Measurements from ENCODE around the gene NPY2R.

NPY2R gene

GRCh38 chr4:155208258-155209054 is at the start of gene NPY2R:
Gene NPY2R, plus strand, starts transcription at chr4:155208636. Its CDS starts 5,304 bp downstream, at chr4:155213940.
- DNase-seq = no peak

GRCh38 chr4:155161357-155161756 is 47.1 kb upstream of the NPY2R start:
- DNase-seq = no peak

GRCh38 chr4:155164718-155165117 is 43.7 kb upstream of the NPY2R start:
- DNase-seq = no peak

GRCh38 chr4:155170569-155170968 is 37.9 kb upstream of the NPY2R start:
- no peak for DNase-seq

GRCh38 chr4:155173371-155173770 is 35.1 kb upstream of the NPY2R start:
- DNase-seq = no peak

GRCh38 chr4:155174668-155175067 is 33.8 kb upstream of the NPY2R start:
- no peak for DNase-seq

GRCh38 chr4:155179216-155179615 is 29.2 kb upstream of the NPY2R start:
- DNase-seq = no peak

GRCh38 chr4:155186972-155187371 is 21.5 kb upstream of the NPY2R start:
- no peak for DNase-seq

GRCh38 chr4:155187989-155188388 is 20.4 kb upstream of the NPY2R start:
- no peak for DNase-seq

GRCh38 chr4:155190099-155190498 is 18.3 kb upstream of the NPY2R start:
- no peak for DNase-seq

GRCh38 chr4:155197757-155198156 is 10.7 kb upstream of the NPY2R start:
- no peak for DNase-seq

GRCh38 chr4:155207534-155208257 is 740 bp upstream of the NPY2R start:
- DNase-seq = peak; percentile 0

GRCh38 chr4:155220025-155220424 is 11.6 kb downstream of the NPY2R start:
- DNase-seq = no peak

GRCh38 chr4:155227131-155227530 is 18.7 kb downstream of the NPY2R start:
- DNase-seq = no peak

- no peak for DNase-seq
These were observed 20.3 kb downstream of the NPY2R start for GRCh38 chr4:155228713-155229112.

- DNase-seq = no peak
These were observed 24.0 kb downstream of the NPY2R start for GRCh38 chr4:155232432-155232831.

- DNase-seq = no peak
These were observed 25.8 kb downstream of the NPY2R start for GRCh38 chr4:155234206-155234605.

GRCh38 chr4:155237567-155237966 is 29.1 kb downstream of the NPY2R start:
- no peak for DNase-seq

- DNase-seq = no peak
These were observed 32.8 kb downstream of the NPY2R start for GRCh38 chr4:155241225-155241624.

GRCh38 chr4:155241664-155242063 is 33.2 kb downstream of the NPY2R start:
- DNase-seq = no peak

- no peak for DNase-seq
These were observed 36.7 kb downstream of the NPY2R start for GRCh38 chr4:155245105-155245504.

GRCh38 chr4:155248002-155248896 is 39.8 kb downstream of the NPY2R start:
- DNase-seq = no peak

- DNase-seq = no peak
These were observed 40.7 kb downstream of the NPY2R start for GRCh38 chr4:155249016-155249566.
